ENCODE measurements around the gene DCLK3. TPM values are rescaled to one million over a fixed set of nuclear protein-coding genes. Genes with fewer than 3 reads are reported as not detected.

Gene DCLK3
- total RNA-seq, 1 donor from 2014 or later = not detected

GRCh38 chr3:36790765-36791164 lies 26.4 kb upstream of the DCLK3 start:
- no peak overlapping the region for H3K4me3 Mint-ChIP-seq
- intact Hi-C loops (cut with micrococcal nuclease) = no loop called here
- H3K4me1 Mint-ChIP-seq (ENCODE audit: low read depth) = no peaks in the 10 kb centered on the region
- no peak overlapping the region for H3K27ac Mint-ChIP-seq
- no peak for DNase-seq (ENCODE audit: low spot score)
- no peaks in the 10 kb centered on the region for H3K9me3 Mint-ChIP-seq
- H3K27me3 Mint-ChIP-seq (ENCODE audit: insufficient read depth) = peaks cover 23% of the 10 kb centered on the region
- no peaks in the 10 kb centered on the region for H3K36me3 Mint-ChIP-seq (ENCODE audit: low read depth)

GRCh38 chr3:36786921-36787890 lies 22.9 kb upstream of the DCLK3 start:
- H3K9me3 Mint-ChIP-seq = no peaks in the 10 kb centered on the region
- no peak overlapping the region for H3K4me3 Mint-ChIP-seq
- no peak for DNase-seq (ENCODE audit: low spot score)
- H3K27ac Mint-ChIP-seq = no peak overlapping the region
- H3K27me3 Mint-ChIP-seq (ENCODE audit: insufficient read depth) = peaks cover 19% of the 10 kb centered on the region
- H3K36me3 Mint-ChIP-seq (ENCODE audit: low read depth) = no peaks in the 10 kb centered on the region
- intact Hi-C loops (cut with micrococcal nuclease) = no loop called here
- no peaks in the 10 kb centered on the region for H3K4me1 Mint-ChIP-seq (ENCODE audit: low read depth)

- Mint-ChIP-seq H3K4me3 (no peak overlapping the region), H3K9me3 (no peaks in the 10 kb centered on the region), H3K36me3 (ENCODE audit: low read depth) (no peaks in the 10 kb centered on the region), H3K4me1 (ENCODE audit: low read depth) (no peaks in the 10 kb centered on the region), H3K27me3 (ENCODE audit: insufficient read depth) (peaks cover 19% of the 10 kb centered on the region), H3K27ac (no peak overlapping the region)
- intact Hi-C loops (cut with micrococcal nuclease) = no loop called here
- no peak for DNase-seq (ENCODE audit: low spot score)
Observed at GRCh38 chr3:36784138-36784635, 19.8 kb upstream of the DCLK3 start.

DNA sequence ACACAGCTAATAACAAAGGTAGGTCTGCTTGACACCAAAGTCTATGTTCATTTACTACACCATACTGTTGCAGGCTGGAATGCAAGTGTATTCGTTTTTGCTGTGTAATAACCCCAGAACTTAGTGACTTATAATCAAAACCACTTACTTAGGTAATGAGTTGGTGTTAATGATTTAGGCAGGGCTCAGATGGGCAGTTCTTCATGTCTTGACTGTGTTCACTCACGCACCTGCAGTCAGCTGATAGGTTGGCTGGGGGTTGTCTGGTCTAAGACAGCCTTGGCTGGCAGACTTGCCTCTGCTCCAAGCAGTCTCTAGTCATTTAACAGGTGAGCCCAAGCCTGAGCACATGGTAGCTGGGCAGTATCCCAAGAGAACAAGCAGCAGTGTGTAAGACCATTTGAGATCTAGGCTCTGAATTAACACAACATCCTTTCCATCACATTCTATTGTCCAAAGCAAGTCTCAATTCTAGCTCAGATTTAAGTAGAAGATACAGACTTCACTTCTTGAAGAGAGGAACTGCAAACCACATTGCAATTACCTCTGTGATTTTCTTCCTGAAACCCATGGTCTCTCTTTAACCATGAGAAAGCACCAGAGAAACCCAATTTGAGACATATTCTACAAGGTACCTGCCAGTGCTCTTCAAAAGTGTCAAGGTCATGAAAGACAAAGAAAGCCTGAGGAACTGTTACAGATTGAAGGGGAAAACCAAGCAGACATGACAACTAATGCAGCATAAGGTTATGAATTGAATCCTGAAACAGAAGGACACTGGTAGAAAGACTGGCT lies 13.3 kb upstream of the DCLK3 start:
- H3K27me3 Mint-ChIP-seq (ENCODE audit: insufficient read depth) = peaks cover 30% of the 10 kb centered on the region
- H3K36me3 Mint-ChIP-seq (ENCODE audit: low read depth) = no peaks in the 10 kb centered on the region
- no peaks in the 10 kb centered on the region for H3K9me3 Mint-ChIP-seq
- H3K4me3 Mint-ChIP-seq = no peak overlapping the region
- no peak overlapping the region for H3K27ac Mint-ChIP-seq
- intact Hi-C loops (cut with micrococcal nuclease) = no loop called here
- no peaks in the 10 kb centered on the region for H3K4me1 Mint-ChIP-seq (ENCODE audit: low read depth)
- DNase-seq (ENCODE audit: low spot score) = no peak

- Mint-ChIP-seq H3K4me1 (ENCODE audit: low read depth) (no peaks in the 10 kb centered on the region), H3K4me3 (no peak overlapping the region), H3K36me3 (ENCODE audit: low read depth) (no peaks in the 10 kb centered on the region), H3K27ac (no peak overlapping the region), H3K27me3 (ENCODE audit: insufficient read depth) (peaks cover 25% of the 10 kb centered on the region), H3K9me3 (no peaks in the 10 kb centered on the region)
- no peak for DNase-seq (ENCODE audit: low spot score)
- intact Hi-C loops (cut with micrococcal nuclease) = no loop called here
Observed at GRCh38 chr3:36776436-36776835, 12.1 kb upstream of the DCLK3 start.

DNA sequence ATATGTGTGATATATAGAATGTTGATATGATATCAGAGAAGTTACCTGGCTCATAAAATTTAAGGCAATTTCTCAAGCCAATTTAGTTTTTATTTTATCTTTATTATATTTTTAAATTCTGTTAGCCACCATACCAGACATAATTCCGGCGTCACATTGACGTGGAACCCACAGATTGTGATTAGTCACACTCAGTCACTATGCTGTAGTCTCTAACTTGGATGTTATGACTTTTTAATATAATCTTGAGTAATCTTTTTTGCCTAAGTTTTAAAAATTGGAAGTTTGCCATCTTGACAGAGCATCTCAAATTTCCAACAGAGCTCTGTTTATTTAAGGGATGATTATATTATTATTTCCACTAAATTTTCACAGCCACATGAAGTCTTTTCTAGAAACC lies 9.7 kb upstream of the DCLK3 start:
- peaks cover 25% of the 10 kb centered on the region for H3K27me3 Mint-ChIP-seq (ENCODE audit: insufficient read depth)
- no peak overlapping the region for H3K4me3 Mint-ChIP-seq
- H3K27ac Mint-ChIP-seq = no peak overlapping the region
- intact Hi-C loops (cut with micrococcal nuclease) = loop anchor here (2.0 kb wide), 1 partner anchor 29 kb away; no protein-coding TSS in a partner anchor
- no peak for DNase-seq (ENCODE audit: low spot score)
- H3K9me3 Mint-ChIP-seq = no peaks in the 10 kb centered on the region
- no peaks in the 10 kb centered on the region for H3K36me3 Mint-ChIP-seq (ENCODE audit: low read depth)
- H3K4me1 Mint-ChIP-seq (ENCODE audit: low read depth) = no peaks in the 10 kb centered on the region

- no peak overlapping the region for H3K4me3 Mint-ChIP-seq
- no peaks in the 10 kb centered on the region for H3K9me3 Mint-ChIP-seq
- no peak for DNase-seq (ENCODE audit: low spot score)
- intact Hi-C loops (cut with micrococcal nuclease) = no loop called here
- H3K36me3 Mint-ChIP-seq (ENCODE audit: low read depth) = no peaks in the 10 kb centered on the region
- H3K27ac Mint-ChIP-seq = no peak overlapping the region
- peaks cover 21% of the 10 kb centered on the region for H3K27me3 Mint-ChIP-seq (ENCODE audit: insufficient read depth)
- no peaks in the 10 kb centered on the region for H3K4me1 Mint-ChIP-seq (ENCODE audit: low read depth)
Observed at GRCh38 chr3:36771931-36772330, 7.6 kb upstream of the DCLK3 start.

GRCh38 chr3:36769926-36770325 lies 5.6 kb upstream of the DCLK3 start:
- Mint-ChIP-seq H3K4me3 (no peak overlapping the region), H3K27me3 (ENCODE audit: insufficient read depth) (peaks cover 34% of the 10 kb centered on the region), H3K9me3 (no peaks in the 10 kb centered on the region), H3K36me3 (ENCODE audit: low read depth) (no peaks in the 10 kb centered on the region), H3K27ac (no peak overlapping the region), H3K4me1 (ENCODE audit: low read depth) (peaks cover under 1% of the 10 kb centered on the region)
- no peak for DNase-seq (ENCODE audit: low spot score)
- intact Hi-C loops (cut with micrococcal nuclease) = no loop called here

DNA sequence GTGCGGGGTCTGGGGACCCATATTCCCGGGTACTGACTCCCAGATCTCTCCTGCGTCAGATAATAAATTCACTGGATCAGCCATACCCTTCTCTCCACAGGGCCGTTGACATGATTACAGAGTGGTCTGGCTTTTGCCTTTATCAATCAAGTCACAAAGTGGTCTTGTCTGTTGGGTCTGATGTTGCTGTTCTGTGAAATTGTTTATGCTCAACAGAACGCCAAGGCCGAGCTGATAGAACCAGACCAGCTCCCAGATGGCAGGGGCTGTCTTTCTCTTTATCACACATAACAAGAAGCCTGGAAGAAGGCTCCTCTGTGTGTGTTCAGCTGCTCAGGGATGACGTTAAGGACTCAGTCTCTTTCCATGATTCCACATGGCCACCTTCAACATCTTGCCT lies 751 bp upstream of the DCLK3 start:
- intact Hi-C loops (cut with micrococcal nuclease) = no loop called here
- H3K27me3 Mint-ChIP-seq (ENCODE audit: insufficient read depth) = peaks cover 54% of the 10 kb centered on the region
- no peak overlapping the region for H3K4me3 Mint-ChIP-seq
- no peaks in the 10 kb centered on the region for H3K9me3 Mint-ChIP-seq
- H3K4me1 Mint-ChIP-seq (ENCODE audit: low read depth) = peaks cover 5% of the 10 kb centered on the region
- H3K36me3 Mint-ChIP-seq (ENCODE audit: low read depth) = no peaks in the 10 kb centered on the region
- no peak overlapping the region for H3K27ac Mint-ChIP-seq
- no peak for DNase-seq (ENCODE audit: low spot score)

DNA sequence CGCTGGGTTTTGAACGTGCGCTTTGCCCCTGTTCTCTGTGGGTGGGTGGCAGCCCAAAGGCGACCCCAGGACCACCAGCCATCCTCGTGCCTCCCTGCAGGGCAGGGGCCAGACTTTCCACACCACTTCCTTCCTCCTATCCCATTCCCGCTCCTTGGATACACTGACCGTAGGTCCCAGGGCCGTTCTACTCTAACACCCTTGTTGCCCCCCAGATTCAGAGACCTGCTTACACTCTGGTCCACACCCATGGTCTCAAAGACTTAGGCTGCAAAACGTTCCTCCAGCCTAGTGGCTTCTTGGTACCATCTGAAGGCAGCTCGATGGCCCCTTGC lies 318 bp upstream of the DCLK3 start:
- Mint-ChIP-seq H3K9me3 (no peaks in the 10 kb centered on the region), H3K27me3 (ENCODE audit: insufficient read depth) (peaks cover 56% of the 10 kb centered on the region)
- intact Hi-C loops (cut with micrococcal nuclease) = no loop called here

DNA sequence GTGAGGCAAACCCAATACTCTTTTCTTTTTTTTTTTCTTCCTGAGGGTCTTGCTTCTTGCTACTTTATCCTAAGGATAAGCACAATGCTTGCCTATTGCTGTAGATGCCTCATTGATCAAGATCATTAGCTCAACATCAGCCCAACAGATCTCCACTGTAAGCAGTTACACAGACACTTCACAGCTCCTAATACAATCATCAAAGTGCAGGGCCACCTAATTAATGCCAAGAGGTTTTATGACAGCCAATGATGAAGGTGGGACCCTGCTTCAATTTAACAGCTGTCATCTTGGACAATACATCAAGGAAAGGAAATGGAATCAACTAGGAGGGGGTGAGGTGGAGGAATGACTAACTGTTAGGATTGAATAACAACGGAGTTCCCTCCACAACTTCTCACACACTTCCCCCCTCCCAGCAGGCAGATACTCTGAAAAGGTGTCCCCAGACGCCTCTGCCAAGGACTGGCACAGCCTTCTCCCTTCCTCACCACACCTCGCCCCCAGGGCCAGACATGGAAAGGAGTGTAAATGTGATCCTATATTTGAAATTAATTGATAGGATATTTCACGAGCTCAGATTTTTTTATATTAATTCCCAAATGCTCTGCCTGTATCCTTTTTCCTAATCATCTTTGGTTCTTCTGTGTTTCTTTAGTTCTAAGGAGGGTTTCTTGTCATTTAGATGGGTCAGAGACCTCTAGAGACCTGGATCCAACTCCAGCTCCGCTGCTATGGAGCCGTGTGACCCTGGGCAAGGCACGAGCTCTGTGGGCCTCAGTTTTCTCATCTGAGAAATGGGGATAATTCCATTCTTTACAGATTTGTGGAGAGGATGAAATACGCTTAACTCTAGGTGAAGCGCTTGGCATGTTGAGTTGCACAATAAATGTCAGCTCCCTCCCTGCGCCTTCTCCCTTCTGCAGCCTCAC lies 1.2 kb downstream of the DCLK3 start:
- no peak overlapping the region for H3K4me3 Mint-ChIP-seq
- H3K27ac Mint-ChIP-seq = no peak overlapping the region
- H3K36me3 Mint-ChIP-seq (ENCODE audit: low read depth) = no peaks in the 10 kb centered on the region
- DNase-seq (ENCODE audit: low spot score) = no peak
- no peaks in the 10 kb centered on the region for H3K9me3 Mint-ChIP-seq
- peaks cover 5% of the 10 kb centered on the region for H3K4me1 Mint-ChIP-seq (ENCODE audit: low read depth)
- intact Hi-C loops (cut with micrococcal nuclease) = no loop called here
- H3K27me3 Mint-ChIP-seq (ENCODE audit: insufficient read depth) = peaks cover 59% of the 10 kb centered on the region

More for the DNA sequence above, 318 bp upstream of the DCLK3 start:
- Mint-ChIP-seq H3K4me1 (ENCODE audit: low read depth) (peaks cover 5% of the 10 kb centered on the region), H3K27ac (no peak overlapping the region), H3K36me3 (ENCODE audit: low read depth) (no peaks in the 10 kb centered on the region), H3K4me3 (no peak overlapping the region)
- DNase-seq (ENCODE audit: low spot score) = no peak

GRCh38 chr3:36761779-36762178 lies 2.6 kb downstream of the DCLK3 start:
- no peak overlapping the region for H3K27ac Mint-ChIP-seq
- peaks cover 51% of the 10 kb centered on the region for H3K27me3 Mint-ChIP-seq (ENCODE audit: insufficient read depth)
- no peak overlapping the region for H3K4me3 Mint-ChIP-seq
- intact Hi-C loops (cut with micrococcal nuclease) = no loop called here
- DNase-seq (ENCODE audit: low spot score) = no peak
- no peaks in the 10 kb centered on the region for H3K36me3 Mint-ChIP-seq (ENCODE audit: low read depth)
- no peaks in the 10 kb centered on the region for H3K9me3 Mint-ChIP-seq
- peaks cover 5% of the 10 kb centered on the region for H3K4me1 Mint-ChIP-seq (ENCODE audit: low read depth)
